ENCODE measurements around the gene SSC4D.
"Not testable (repeated sequence)": the region's sequence is repeated elsewhere in the genome, so short reads cannot be mapped to it uniquely, and the experiment has no call there.

SSC4D gene

GRCh38 chr7:76392531-76393115, 16.9 kb downstream of the SSC4D start:
- ChIA-PET POLR2A (interaction anchor here (1.0 to 1.1 kb wide), 2 partner anchors 15 to 34 kb away, joined by 3 read pairs; partner anchors contain the start of gene YWHAG), CTCF (no interaction called here)
- TF ChIP-seq SP1 (IDR thresholded peaks at IDR 0.05) (no peak), ZNF384 (IDR thresholded peaks at IDR 0.05) (peak; percentile 62), ARNT (IDR thresholded peaks at IDR 0.05) (no peak), FOXA1 (IDR thresholded peaks at IDR 0.05) (no peak), TARDBP (IDR thresholded peaks at IDR 0.05) (no peak), PKNOX1 (IDR thresholded peaks at IDR 0.05) (peak; percentile 84), HDGF (IDR thresholded peaks at IDR 0.05; ENCODE audit: borderline replicate concordance) (no peak), L3MBTL2 (conservative IDR thresholded peaks at IDR 0.05) (no peak), FOXK2 (IDR thresholded peaks at IDR 0.05) (no peak)
- no peak for DNase-seq (ENCODE audit: extremely low spot score)

- ChIA-PET CTCF (no interaction called here), POLR2A (no interaction called here)
- DNase-seq (ENCODE audit: extremely low spot score): no peak
- TF ChIP-seq HDGF (IDR thresholded peaks at IDR 0.05; ENCODE audit: borderline replicate concordance) (no peak), PKNOX1 (IDR thresholded peaks at IDR 0.05) (no peak), L3MBTL2 (conservative IDR thresholded peaks at IDR 0.05) (no peak), FOXA1 (IDR thresholded peaks at IDR 0.05) (no peak), BHLHE40 (IDR thresholded peaks at IDR 0.05; ENCODE audit: borderline replicate concordance) (no peak), ARNT (IDR thresholded peaks at IDR 0.05) (no peak), NFRKB (IDR thresholded peaks at IDR 0.05) (no peak), ELF4 (IDR thresholded peaks at IDR 0.05) (no peak), SP1 (IDR thresholded peaks at IDR 0.05) (no peak), FOXM1 (IDR thresholded peaks at IDR 0.05; ENCODE audit: borderline replicate concordance) (no peak)
Measured at GRCh38 chr7:76390092-76390491, 19.4 kb downstream of the SSC4D start.

- CTCF ChIA-PET; DNase-seq (ENCODE audit: extremely low spot score); POLR2A ChIA-PET: not testable (repeated sequence)
Measured at GRCh38 chr7:76387789-76388188, 21.7 kb downstream of the SSC4D start.

DNA sequence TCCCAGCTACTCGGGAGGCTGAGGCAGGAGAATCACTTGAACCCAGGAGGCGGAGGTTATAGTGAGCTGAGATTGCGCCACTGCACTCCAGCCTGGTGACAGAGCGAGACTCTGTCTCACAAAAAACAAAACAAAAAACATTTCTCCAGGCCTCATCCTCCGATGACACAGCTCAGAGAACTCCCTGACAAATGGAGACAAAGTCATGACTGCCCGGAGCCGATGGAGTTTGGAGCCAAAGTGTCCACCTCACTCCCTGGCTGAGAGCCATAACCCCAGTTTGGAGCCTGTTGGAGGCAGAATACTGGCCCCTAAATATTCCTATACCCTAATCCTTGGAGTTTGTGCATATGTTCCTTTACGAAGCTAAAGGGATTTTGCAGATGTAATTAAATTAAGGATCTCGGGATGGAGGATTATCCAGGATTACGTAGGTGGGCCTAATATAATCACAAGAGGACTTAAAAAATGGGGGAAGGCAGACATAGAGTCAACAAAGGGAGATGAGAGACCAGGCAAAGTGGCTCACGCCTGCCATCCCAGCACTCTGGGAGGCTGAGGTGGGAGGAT, 22.7 kb downstream of the SSC4D start:
- DNase-seq (ENCODE audit: extremely low spot score): no peak
- TF ChIP-seq FOXK2 (IDR thresholded peaks at IDR 0.05) (no peak), SUZ12 (IDR thresholded peaks at IDR 0.05) (no peak)
- ChIA-PET CTCF (no interaction called here), POLR2A (no interaction called here)

GRCh38 chr7:76383089-76383944, 26.2 kb downstream of the SSC4D start:
- ChIA-PET CTCF (interaction anchor here (0.6 kb wide), 1 partner anchor 53 kb away, joined by 4 read pairs; no protein-coding TSS in a partner anchor), POLR2A (no interaction called here)
- no peak for TF ChIP-seq LEF1 (IDR thresholded peaks at IDR 0.05; ENCODE audit: borderline replicate concordance)
- no peak for TF ChIP-seq TARDBP (IDR thresholded peaks at IDR 0.05)
- no peak for TF ChIP-seq ELF4 (IDR thresholded peaks at IDR 0.05)
- no peak for TF ChIP-seq NFRKB (IDR thresholded peaks at IDR 0.05)
- TF ChIP-seq ZNF384 (IDR thresholded peaks at IDR 0.05): no peak
- TF ChIP-seq FOXK2 (IDR thresholded peaks at IDR 0.05): no peak
- TF ChIP-seq L3MBTL2 (conservative IDR thresholded peaks at IDR 0.05): peak; percentile 36; the same call in 1 of the 2 replicates
- no peak for TF ChIP-seq SP1 (IDR thresholded peaks at IDR 0.05)
- peak; percentile 55 for DNase-seq (ENCODE audit: extremely low spot score)

GRCh38 chr7:76381814-76382213, 27.7 kb downstream of the SSC4D start:
- CTCF ChIA-PET: no interaction called here
- POLR2A ChIA-PET: no interaction called here
- TF ChIP-seq ELF4 (IDR thresholded peaks at IDR 0.05) (no peak), PKNOX1 (IDR thresholded peaks at IDR 0.05) (no peak), ZNF384 (IDR thresholded peaks at IDR 0.05) (no peak), LEF1 (IDR thresholded peaks at IDR 0.05; ENCODE audit: borderline replicate concordance) (no peak), CTBP1 (IDR thresholded peaks at IDR 0.05; ENCODE audit: borderline replicate concordance) (no peak), BHLHE40 (IDR thresholded peaks at IDR 0.05; ENCODE audit: borderline replicate concordance) (no peak), FOXK2 (IDR thresholded peaks at IDR 0.05) (no peak), FOXA1 (IDR thresholded peaks at IDR 0.05) (no peak), L3MBTL2 (conservative IDR thresholded peaks at IDR 0.05) (no peak)
- no peak for DNase-seq (ENCODE audit: extremely low spot score)

DNA sequence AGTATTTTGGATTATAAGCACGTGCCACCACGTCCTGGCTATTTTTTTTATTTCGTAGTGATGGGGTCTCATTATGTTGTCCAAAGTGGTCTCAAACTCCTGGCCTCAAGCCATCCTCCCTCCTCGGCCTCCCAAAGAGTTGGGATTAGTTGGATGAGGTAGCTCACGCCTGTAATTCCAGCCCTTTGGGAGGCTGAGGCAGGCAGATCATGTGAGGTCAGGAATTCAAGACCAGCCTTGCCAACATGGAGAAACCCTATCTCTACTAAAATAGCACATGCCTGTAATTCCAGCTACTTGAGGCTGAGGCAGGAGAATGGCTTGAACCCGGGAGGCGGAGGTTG, 28.9 kb downstream of the SSC4D start:
- no peak for DNase-seq (ENCODE audit: extremely low spot score)
- ChIA-PET CTCF (no interaction called here), POLR2A (no interaction called here)
- TF ChIP-seq NFRKB (IDR thresholded peaks at IDR 0.05): no peak
- TF ChIP-seq ARNT (IDR thresholded peaks at IDR 0.05): no peak
- TF ChIP-seq ZNF384 (IDR thresholded peaks at IDR 0.05): no peak
- no peak for TF ChIP-seq SP1 (IDR thresholded peaks at IDR 0.05)
- TF ChIP-seq FOXK2 (IDR thresholded peaks at IDR 0.05): no peak
- no peak for TF ChIP-seq SUZ12 (IDR thresholded peaks at IDR 0.05)
- no peak for TF ChIP-seq ELF4 (IDR thresholded peaks at IDR 0.05)
- TF ChIP-seq PKNOX1 (IDR thresholded peaks at IDR 0.05): no peak
- TF ChIP-seq HDGF (IDR thresholded peaks at IDR 0.05; ENCODE audit: borderline replicate concordance): no peak
- no peak for TF ChIP-seq LEF1 (IDR thresholded peaks at IDR 0.05; ENCODE audit: borderline replicate concordance)
- no peak for TF ChIP-seq TARDBP (IDR thresholded peaks at IDR 0.05)
- no peak for TF ChIP-seq L3MBTL2 (conservative IDR thresholded peaks at IDR 0.05)
- TF ChIP-seq BHLHE40 (IDR thresholded peaks at IDR 0.05; ENCODE audit: borderline replicate concordance): no peak
- no peak for TF ChIP-seq FOXM1 (IDR thresholded peaks at IDR 0.05; ENCODE audit: borderline replicate concordance)

Measured in HEK293T (cell line).